WTC11 (cell line): ENCODE measurements around the gene CORIN. TPM values are rescaled to one million over a fixed set of nuclear protein-coding genes. Genes with fewer than 3 reads are reported as not detected.

Experiments used
- ATAC-seq: fragments of 200-7000 bp; cut with Tn5 transposase; 2 replicates; pipeline ENCODE4 v1.10.0; 2021; ENCODE audit warnings: mild to moderate bottlenecking, moderate library complexity
- CTCF ChIA-PET: fragments of 300-600 bp; sonication (Branson Sonifier 250); formaldehyde crosslinking; loops from one replicate; lab custom pipeline; 2021; ENCODE audit warnings: antibody characterized with exemption; lab: Charles Lee
- POLR2A ChIA-PET: fragments of 350-600 bp; sonication (Branson Sonifier 250); formaldehyde crosslinking; loops from one replicate; lab custom pipeline; 2021; ENCODE audit warnings: antibody characterized with exemption; lab: Charles Lee
- DNase-seq: peaks from one replicate; pipeline ENCODE4 v3.0.0; 2021; ENCODE audit warnings: low spot score
- H3K27ac Mint-ChIP-seq: 2 replicates; pipeline ENCODE4 v1.8.0; 2021; ENCODE audit warnings: mixed read lengths
- H3K27me3 Mint-ChIP-seq: 2 replicates; pipeline ENCODE4 v1.8.0; 2021; ENCODE audit warnings: low read depth, mild to moderate bottlenecking, moderate library complexity, mixed read lengths
- H3K36me3 Mint-ChIP-seq: 2 replicates; pipeline ENCODE4 v1.8.0; 2021; ENCODE audit warnings: mixed read lengths
- H3K4me1 Mint-ChIP-seq: 2 replicates; pipeline ENCODE4 v1.8.0; 2022; ENCODE audit warnings: mixed read lengths
- H3K4me3 Mint-ChIP-seq: 2 replicates; pipeline ENCODE4 v1.8.0; 2021; ENCODE audit warnings: mild to moderate bottlenecking, moderate library complexity, mixed read lengths
- H3K9me3 Mint-ChIP-seq: 2 replicates; pipeline ENCODE4 v1.8.0; 2021; ENCODE audit warnings: mixed read lengths
- ATF1 ChIP-seq: sonication (generic); formaldehyde crosslinking; IDR thresholded peaks from 2 replicates; pipeline ENCODE4 v1.8.1; 2023; ENCODE audit warnings: mild to moderate bottlenecking, moderate library complexity, missing genetic modification reagents
- FOXK1 ChIP-seq: sonication (generic); formaldehyde crosslinking; IDR thresholded peaks from 2 replicates; pipeline ENCODE4 v1.8.0; 2022; ENCODE audit warnings: mild to moderate bottlenecking, moderate library complexity, missing genetic modification reagents
- GTF2I ChIP-seq: fragments of 250-450 bp; sonication (Bioruptor Pico); conservative IDR thresholded peaks from 2 replicates; pipeline ENCODE4 v1.4.0; 2021; ENCODE audit warnings: mild to moderate bottlenecking
- IRF2 ChIP-seq: sonication (generic); formaldehyde crosslinking; IDR thresholded peaks from 2 replicates; pipeline ENCODE4 v1.8.0; 2022; ENCODE audit warnings: low read depth, missing genetic modification reagents, borderline replicate concordance
- JAZF1 ChIP-seq: fragments of 250-450 bp; sonication (Bioruptor Pico); IDR thresholded peaks from 2 replicates; pipeline ENCODE4 v1.9.0; 2021; ENCODE audit warnings: moderate library complexity, mild to moderate bottlenecking, inconsistent platforms
- NFE2L1 ChIP-seq: sonication (generic); formaldehyde crosslinking; IDR thresholded peaks from 2 replicates; pipeline ENCODE4 v1.8.1; 2023; ENCODE audit warnings: missing genetic modification reagents
- NR1H2 ChIP-seq: sonication (generic); formaldehyde crosslinking; IDR thresholded peaks from 2 replicates; pipeline ENCODE4 v1.9.0; 2021; ENCODE audit warnings: mild to moderate bottlenecking, moderate library complexity, missing genetic modification reagents
- SMAD3 ChIP-seq: sonication (generic); formaldehyde crosslinking; IDR thresholded peaks from 2 replicates; pipeline ENCODE4 v1.8.0; 2022; ENCODE audit warnings: missing genetic modification reagents, mild to moderate bottlenecking, borderline replicate concordance
- ZNF263 ChIP-seq: sonication (generic); formaldehyde crosslinking; IDR thresholded peaks from 2 replicates; pipeline ENCODE4 v1.8.1; 2022; ENCODE audit warnings: low read depth, mild to moderate bottlenecking, moderate library complexity, missing genetic modification reagents
- ZNF281 ChIP-seq: sonication (generic); formaldehyde crosslinking; IDR thresholded peaks from 2 replicates; pipeline ENCODE4 v1.8.0; 2023; ENCODE audit warnings: mild to moderate bottlenecking, missing genetic modification reagents
- ZNF396 ChIP-seq: fragments of 250-450 bp; sonication (Bioruptor Pico); IDR thresholded peaks from 2 replicates; pipeline ENCODE4 v1.8.0; 2021; ENCODE audit warnings: mild to moderate bottlenecking, moderate library complexity, borderline replicate concordance
- ZNF425 ChIP-seq: fragments of 250-450 bp; sonication (Bioruptor Pico); conservative IDR thresholded peaks from 2 replicates; pipeline ENCODE4 v1.9.0; 2021; ENCODE audit warnings: mild to moderate bottlenecking
- total RNA-seq: library from RNA; stranded (reverse); gene quantifications from 3 replicates; pipeline ENCODE4 v1.2.3, GENCODE V29; 2021
- TF ChIP-seq, protein P1 (sequence below): sonication (generic); formaldehyde crosslinking; IDR thresholded peaks from 2 replicates; pipeline ENCODE4 v1.8.0; 2022; ENCODE audit warnings: missing genetic modification reagents
- TF ChIP-seq, protein P2 (sequence below): sonication (generic); formaldehyde crosslinking; IDR thresholded peaks from 2 replicates; pipeline ENCODE4 v1.8.0; 2023; ENCODE audit warnings: missing genetic modification reagents

The CORIN gene
- total RNA-seq, 1 experiment from 2014 or later: 0.33 TPM

DNA sequence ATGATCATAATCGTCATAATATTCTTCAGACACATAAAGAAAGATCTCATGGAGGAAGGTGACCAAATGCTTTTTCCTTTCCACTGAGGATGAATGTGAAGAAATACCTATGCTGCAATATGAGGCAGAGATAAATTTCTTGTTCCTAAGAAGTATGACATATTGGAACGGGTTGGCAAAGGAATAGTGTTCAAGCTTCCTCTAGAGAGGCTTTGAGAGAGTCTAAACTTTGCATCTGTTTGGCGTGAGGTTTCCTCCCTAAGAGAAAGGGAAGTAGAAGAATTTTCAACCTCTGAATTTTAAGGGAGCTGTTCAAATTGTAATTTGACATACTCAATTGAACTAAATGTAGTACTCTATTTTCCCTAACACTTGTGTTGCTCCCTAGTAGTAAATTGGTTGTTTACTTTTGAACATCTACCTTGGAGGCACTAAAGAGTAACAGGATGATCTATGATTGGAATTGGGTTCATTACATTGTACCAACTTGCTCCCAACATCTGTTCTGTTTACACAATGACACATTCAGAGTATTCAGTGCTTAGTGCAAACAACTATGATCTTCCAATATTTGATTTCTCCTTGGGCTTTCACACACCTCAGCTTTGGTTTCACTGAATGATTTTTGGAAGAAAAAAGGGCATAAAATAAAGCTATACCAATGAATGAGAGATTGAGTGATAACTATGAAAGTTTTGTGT lies 122.0 kb downstream of the CORIN start:
- no peak overlapping the region for H3K27ac Mint-ChIP-seq
- H3K4me1 Mint-ChIP-seq: peaks cover 36% of the 10 kb centered on the region
- CTCF ChIA-PET: interaction anchor here (2.3 to 2.9 kb wide), 2 partner anchors 11 to 121 kb away, joined by 13 to 14 read pairs; no protein-coding TSS in a partner anchor
- POLR2A ChIA-PET: interaction anchor here (0.6 kb wide), 1 partner anchor 8 kb away, joined by 3 read pairs; no protein-coding TSS in a partner anchor
- H3K4me3 Mint-ChIP-seq: no peak overlapping the region
- peaks cover 2% of the 10 kb centered on the region; the same call in 1 of the 2 replicates for H3K27me3 Mint-ChIP-seq
- TF ChIP-seq JAZF1 (no peak), SMAD3 (CRISPR knock-in tag) (no peak), ZNF281 (CRISPR knock-in tag) (no peak), ZNF425 (CRISPR knock-in tag) (no peak), GTF2I (no peak), ZNF396 (CRISPR knock-in tag) (no peak)
- TF ChIP-seq, protein P1, sequence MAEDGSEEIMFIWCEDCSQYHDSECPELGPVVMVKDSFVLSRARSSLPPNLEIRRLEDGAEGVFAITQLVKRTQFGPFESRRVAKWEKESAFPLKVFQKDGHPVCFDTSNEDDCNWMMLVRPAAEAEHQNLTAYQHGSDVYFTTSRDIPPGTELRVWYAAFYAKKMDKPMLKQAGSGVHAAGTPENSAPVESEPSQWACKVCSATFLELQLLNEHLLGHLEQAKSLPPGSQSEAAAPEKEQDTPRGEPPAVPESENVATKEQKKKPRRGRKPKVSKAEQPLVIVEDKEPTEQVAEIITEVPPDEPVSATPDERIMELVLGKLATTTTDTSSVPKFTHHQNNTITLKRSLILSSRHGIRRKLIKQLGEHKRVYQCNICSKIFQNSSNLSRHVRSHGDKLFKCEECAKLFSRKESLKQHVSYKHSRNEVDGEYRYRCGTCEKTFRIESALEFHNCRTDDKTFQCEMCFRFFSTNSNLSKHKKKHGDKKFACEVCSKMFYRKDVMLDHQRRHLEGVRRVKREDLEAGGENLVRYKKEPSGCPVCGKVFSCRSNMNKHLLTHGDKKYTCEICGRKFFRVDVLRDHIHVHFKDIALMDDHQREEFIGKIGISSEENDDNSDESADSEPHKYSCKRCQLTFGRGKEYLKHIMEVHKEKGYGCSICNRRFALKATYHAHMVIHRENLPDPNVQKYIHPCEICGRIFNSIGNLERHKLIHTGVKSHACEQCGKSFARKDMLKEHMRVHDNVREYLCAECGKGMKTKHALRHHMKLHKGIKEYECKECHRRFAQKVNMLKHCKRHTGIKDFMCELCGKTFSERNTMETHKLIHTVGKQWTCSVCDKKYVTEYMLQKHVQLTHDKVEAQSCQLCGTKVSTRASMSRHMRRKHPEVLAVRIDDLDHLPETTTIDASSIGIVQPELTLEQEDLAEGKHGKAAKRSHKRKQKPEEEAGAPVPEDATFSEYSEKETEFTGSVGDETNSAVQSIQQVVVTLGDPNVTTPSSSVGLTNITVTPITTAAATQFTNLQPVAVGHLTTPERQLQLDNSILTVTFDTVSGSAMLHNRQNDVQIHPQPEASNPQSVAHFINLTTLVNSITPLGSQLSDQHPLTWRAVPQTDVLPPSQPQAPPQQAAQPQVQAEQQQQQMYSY: no peak
- TF ChIP-seq, protein P2, sequence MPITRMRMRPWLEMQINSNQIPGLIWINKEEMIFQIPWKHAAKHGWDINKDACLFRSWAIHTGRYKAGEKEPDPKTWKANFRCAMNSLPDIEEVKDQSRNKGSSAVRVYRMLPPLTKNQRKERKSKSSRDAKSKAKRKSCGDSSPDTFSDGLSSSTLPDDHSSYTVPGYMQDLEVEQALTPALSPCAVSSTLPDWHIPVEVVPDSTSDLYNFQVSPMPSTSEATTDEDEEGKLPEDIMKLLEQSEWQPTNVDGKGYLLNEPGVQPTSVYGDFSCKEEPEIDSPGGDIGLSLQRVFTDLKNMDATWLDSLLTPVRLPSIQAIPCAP (CRISPR knock-in tag): no peak
- no peak for DNase-seq
- no peaks in the 10 kb centered on the region for H3K36me3 Mint-ChIP-seq
- no peak for ATAC-seq
- H3K9me3 Mint-ChIP-seq: no peaks in the 10 kb centered on the region

- ATAC-seq: no peak
- CTCF ChIA-PET: interaction anchor here (1.3 to 2.3 kb wide), 2 partner anchors 10 to 121 kb away, joined by 5 to 13 read pairs; no protein-coding TSS in a partner anchor
- Mint-ChIP-seq H3K9me3 (no peaks in the 10 kb centered on the region), H3K4me1 (peaks cover 36% of the 10 kb centered on the region), H3K27ac (no peak overlapping the region), H3K27me3 (peaks cover 2% of the 10 kb centered on the region; the same call in 1 of the 2 replicates)
- DNase-seq: no peak
- TF ChIP-seq NFE2L1: no peak
- TF ChIP-seq FOXK1 (CRISPR knock-in tag): no peak
- TF ChIP-seq IRF2 (CRISPR knock-in tag): no peak
- TF ChIP-seq ATF1 (CRISPR knock-in tag): no peak
- no peak for TF ChIP-seq NR1H2 (CRISPR knock-in tag)
- no peak for TF ChIP-seq ZNF263
- TF ChIP-seq, all 79 proteins: peak for 0
- H3K4me3 Mint-ChIP-seq: no peak overlapping the region
- H3K36me3 Mint-ChIP-seq: no peaks in the 10 kb centered on the region
- POLR2A ChIA-PET: interaction anchor here (0.7 kb wide), 1 partner anchor 163 kb away, joined by 3 read pairs; no protein-coding TSS in a partner anchor
These were observed 123.6 kb downstream of the CORIN start for GRCh38 chr4:47714269-47714668.
